Kidney (tissue), 14 donors: ENCODE results near the gene JCAD. TPM values are rescaled to one million over a fixed set of nuclear protein-coding genes. Genes with fewer than 3 reads are reported as not detected.

Source experiments
- DNase-seq, 5 donors: peaks; one replicate each; pipeline ENCODE4 v3.0.0-alpha.2; 2013 to 2020
- FAIRE-seq: peaks from 2 replicates; lab custom pipeline; 2012; peaks lifted over from hg19 to GRCh38; lab: Jason Lieb, UNC
- H3K27ac ChIP-seq, 2 donors: one replicate each; pipeline ENCODE4 v1.7.0; 2013; ENCODE audit warnings: low read depth in 2 of 2, low read length in 2 of 2, inconsistent platforms in 1 of 2
- H3K27me3 ChIP-seq: one replicate; pipeline ENCODE4 v1.7.1; 2013; ENCODE audit warnings: low read length, inconsistent platforms; ENCODE audit not compliant: control insufficient read depth, insufficient read depth
- H3K36me3 ChIP-seq, 3 donors: one replicate each; pipeline versions ENCODE4 v1.7.0 to v1.7.1; 2013; ENCODE audit warnings: low read length in 3 of 3, control low read depth in 1 of 3, inconsistent platforms in 1 of 3; ENCODE audit not compliant: insufficient read depth in 3 of 3, control insufficient read depth in 2 of 3
- H3K4me1 ChIP-seq, 3 donors: one replicate each; pipeline versions ENCODE4 v1.7.0 to v1.7.1; 2013; ENCODE audit warnings: low read length in 3 of 3, inconsistent platforms in 1 of 3, low read depth in 1 of 3; ENCODE audit not compliant: control insufficient read depth in 2 of 3, insufficient read depth in 2 of 3
- H3K4me3 ChIP-seq, 3 donors: one replicate each; pipeline versions ENCODE4 v1.7.0 to v1.8.1; 2013; ENCODE audit warnings: low read length in 3 of 3, control low read depth in 1 of 3, inconsistent platforms in 1 of 3
- H3K9ac ChIP-seq, 3 donors: one replicate each; pipeline versions ENCODE4 v1.7.0 to v1.7.1; 2013; ENCODE audit warnings: low read length in 3 of 3, control low read depth in 1 of 3, inconsistent platforms in 1 of 3
- H3K9me3 ChIP-seq, 3 donors: one replicate each; pipeline versions ENCODE4 v1.7.0 to v1.7.1; 2013; ENCODE audit warnings: low read length in 3 of 3, control low read depth in 1 of 3, inconsistent platforms in 1 of 3; ENCODE audit not compliant: control insufficient read depth in 2 of 3, insufficient read depth in 1 of 3
- CTCF ChIP-seq: IDR thresholded peaks from 3 replicates; pipeline ENCODE4 v1.5.1; 2012; ENCODE audit warnings: mild to moderate bottlenecking, moderate library complexity, borderline replicate concordance; ENCODE audit not compliant: insufficient read depth; ENCODE audit errors: extremely low read depth
- intact Hi-C: fragments of 100-400 bp; cut with DNase I; formaldehyde crosslinking; loops from one replicate; pipeline ENCODE4 v1.11.1; 2022
- polyA plus RNA-seq: library from polyadenylated mRNA; stranded (reverse); fragments of 350-450 nt; fragmentation: Illumina TruSeq; extraction: RNeasy Lipid Tissue Mini Kit (QIAGEN cat#74804); gene quantifications from one replicate; pipeline ENCODE4 v1.2.3, GENCODE V29; 2014; ENCODE audit warnings: low read depth, low replicate concordance; ENCODE audit not compliant: insufficient read depth
- total RNA-seq: library from RNA; stranded (reverse); fragmentation: NEBNext Ultra II Directional; extraction: Animal tissue kit (Norgen Biotek cat#: 25700); gene quantifications from one replicate; pipeline ENCODE4 v1.2.1, GENCODE V29; 2021
- donor health status: control.
- donor health status: control.
- donor health status: control.
- donor health status: control.
- donor health status: control.
- donor health status: DM: yes; HTN: yes; CAD: no.
- donor health status: Normal renal cell carcinoma (clear cell type).

Gene JCAD
- total and polyA plus RNA-seq, 2 donors from 2014 or later: 15.7 to 27.1 TPM

DNA sequence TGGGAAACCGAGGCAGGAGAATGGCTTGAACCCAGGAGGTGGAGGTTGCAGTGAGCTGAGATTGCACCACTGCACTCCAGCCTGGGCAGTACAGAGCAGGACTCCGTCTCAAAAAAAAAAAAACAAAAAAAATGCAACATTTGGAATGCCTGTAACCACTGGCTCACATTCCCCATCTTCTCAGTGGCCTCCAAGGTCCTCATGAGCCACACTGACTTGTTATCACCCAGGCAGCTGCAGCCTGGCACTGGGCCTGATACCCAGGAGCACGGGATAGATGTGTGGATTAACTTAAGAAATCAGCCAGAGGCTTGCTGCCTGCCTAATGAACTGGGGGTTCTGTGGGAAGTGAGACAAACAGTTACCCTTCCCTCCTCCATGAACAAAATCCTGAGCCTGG lies 23.0 kb downstream of the JCAD start:
- no peak for DNase-seq
- H3K9ac ChIP-seq: no peak overlapping the region
- no peak for TF ChIP-seq CTCF
- H3K9me3 ChIP-seq: no peaks in the 10 kb centered on the region
- peaks cover 0 to 5% (median 0%) of the 10 kb centered on the region in 3 donors for H3K4me1 ChIP-seq
- no peaks in the 10 kb centered on the region for H3K36me3 ChIP-seq
- no peak overlapping the region for H3K4me3 ChIP-seq
- intact Hi-C loops: no loop called here
- no peaks in the 10 kb centered on the region for H3K27me3 ChIP-seq
- no peak for FAIRE-seq
- H3K27ac ChIP-seq: no peak overlapping the region

DNA sequence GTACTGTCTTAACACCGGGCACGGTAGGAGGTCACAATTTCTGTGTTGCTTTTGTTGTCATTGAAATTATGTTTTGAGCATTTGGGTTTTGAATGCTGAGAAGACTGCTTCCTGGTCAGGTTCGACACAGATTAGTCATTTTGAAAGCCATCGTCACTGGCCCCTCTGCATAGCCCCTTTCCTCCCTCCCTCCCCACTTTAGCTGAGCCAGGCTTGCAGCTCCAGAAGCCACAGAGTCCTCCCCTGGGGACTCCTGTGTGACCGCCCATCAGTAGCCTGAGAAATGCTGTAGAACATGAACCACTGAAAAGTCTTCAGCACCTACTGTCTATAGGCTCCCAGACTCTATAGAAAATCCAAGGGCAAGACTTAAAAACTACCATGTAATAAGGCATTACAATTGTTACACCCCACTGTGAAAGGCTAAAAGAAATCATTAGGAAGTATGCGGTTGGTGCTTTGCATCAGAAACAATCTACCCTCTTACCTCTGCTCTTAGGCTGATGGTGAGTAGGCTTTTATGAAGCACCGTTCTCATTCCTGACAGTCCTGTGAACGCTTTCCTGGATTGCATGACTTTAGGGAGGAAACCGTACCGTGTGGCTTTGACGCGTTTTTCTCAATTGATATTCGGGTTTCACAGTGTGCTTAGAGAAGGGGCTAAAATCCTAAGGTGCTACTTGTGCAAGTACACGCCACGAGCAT lies 24.8 kb downstream of the JCAD start:
- H3K4me3 ChIP-seq: no peak overlapping the region
- FAIRE-seq (no peak), DNase-seq (peak in 1 of 5 donors; percentile 13)
- no peak for TF ChIP-seq CTCF
- H3K9me3 ChIP-seq: no peaks in the 10 kb centered on the region
- H3K4me1 ChIP-seq: peaks cover 0 to under 1% (median 0%) of the 10 kb centered on the region in 3 donors
- no peak overlapping the region for H3K9ac ChIP-seq
- intact Hi-C loops: no loop called here
- no peaks in the 10 kb centered on the region for H3K36me3 ChIP-seq
- no peaks in the 10 kb centered on the region for H3K27me3 ChIP-seq
- H3K27ac ChIP-seq: no peak overlapping the region

DNA sequence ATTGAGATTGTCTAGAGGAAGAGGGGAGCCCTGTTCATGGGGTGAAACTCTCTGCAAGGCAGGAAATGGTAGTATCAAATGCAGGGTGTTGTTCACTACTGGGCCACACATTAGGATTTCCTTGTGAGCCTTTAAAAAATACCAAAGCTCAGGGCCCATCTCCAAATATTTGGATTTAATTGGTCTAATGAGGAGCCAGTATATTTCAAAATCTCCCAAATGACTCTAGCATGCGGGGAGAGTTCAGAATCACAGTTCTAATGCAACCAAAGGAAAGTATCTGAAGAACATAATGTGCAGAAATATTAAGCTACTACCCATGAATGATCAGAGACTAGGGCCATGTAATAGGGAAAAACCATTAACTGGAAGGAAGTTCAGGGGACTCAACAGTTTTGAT lies 27.3 kb downstream of the JCAD start:
- Histone ChIP-seq H3K27me3 (no peaks in the 10 kb centered on the region), H3K4me3 (no peak overlapping the region), H3K9ac (no peak overlapping the region), H3K4me1 (peaks cover 0 to 8% (median 4%) of the 10 kb centered on the region in 3 donors), H3K27ac (no peak overlapping the region), H3K9me3 (no peaks in the 10 kb centered on the region), H3K36me3 (no peaks in the 10 kb centered on the region)
- no peak for TF ChIP-seq CTCF
- DNase-seq (no peak), FAIRE-seq (no peak)
- intact Hi-C loops: no loop called here
